ENCODE results near the gene POLE2.

POLE2 gene

GRCh38 chr14:49634547-49635334 lies 53.3 kb downstream of the POLE2 start, which contains the start of gene DNAAF2:
TSS of gene DNAAF2 (minus strand) at chr14:49635244. CDS start at chr14:49635149, 95 bp downstream.
- ChIA-PET CTCF (interaction anchor here (0.6 to 2.2 kb wide), 16 partner anchors 8 to 1067 kb away, joined by 3 to 16 read pairs (median 4); partner anchors contain the start of genes KLHDC2, MGAT2, NEMF and RPL36AL), POLR2A (interaction anchor here (0.5 to 2.3 kb wide), 16 partner anchors 8 to 233 kb away, joined by 3 to 44 read pairs (median 6); partner anchors contain the start of genes KLHDC2, LRR1, MGAT2 and NEMF)
- peak within 1 kb of the TSS; percentile 98 for H3K4me3 ChIP-seq (ENCODE audit: low read depth, low read length)
- H3K36me3 ChIP-seq (ENCODE audit: control insufficient read depth in 2 of 2, insufficient read depth in 1 of 2, low read length in 2 of 2) = peaks cover 4 to 20% of the 10 kb centered on the region in 2 experiments; a peak in 2 of 3 replicates
- H3K9me3 ChIP-seq (ENCODE audit: control insufficient read depth, insufficient read depth, low read depth, low read length) = no peaks in the 10 kb centered on the region
- peak within 1 kb of the TSS; percentile 94 for H3K27ac ChIP-seq (ENCODE audit: extremely low read depth, low read depth, low read length)
- H3K4me1 ChIP-seq (ENCODE audit: control insufficient read depth, insufficient read depth, low read length) = no peaks in the 10 kb centered on the region
- TF ChIP-seq PRDM1 (tag by site-specific recombination; IDR thresholded peaks at IDR 0.05) = no peak
- no peak for TF ChIP-seq RBAK (tag by site-specific recombination; IDR thresholded peaks at IDR 0.05)
- TF ChIP-seq ZNF785 (tag by site-specific recombination; IDR thresholded peaks at IDR 0.05) = no peak
- no peak for TF ChIP-seq ZNF354C (tag by site-specific recombination; IDR thresholded peaks at IDR 0.05; ENCODE audit: borderline replicate concordance, low read depth)
- TF ChIP-seq ZNF350 (tag by site-specific recombination; IDR thresholded peaks at IDR 0.05) = no peak
- no peak for TF ChIP-seq ZNF701 (tag by site-specific recombination; IDR thresholded peaks at IDR 0.05)
- TF ChIP-seq ZBTB26 (tag by site-specific recombination; optimal IDR thresholded peaks at IDR 0.05) = peak; percentile 89
- no peak for TF ChIP-seq GLI2 (tag by site-specific recombination; IDR thresholded peaks at IDR 0.05; ENCODE audit: borderline replicate concordance, low read depth)
- no peak for TF ChIP-seq ZNF416 (tag by site-specific recombination; IDR thresholded peaks at IDR 0.05)
- TF ChIP-seq ZBTB11 (tag by site-specific recombination; conservative IDR thresholded peaks at IDR 0.05; ENCODE audit: low read depth) = peak; percentile 1; the same call in 1 of the 2 replicates
- TF ChIP-seq KLF9 (tag by site-specific recombination; IDR thresholded peaks at IDR 0.05; ENCODE audit: low read depth) = peak; percentile 61
- TF ChIP-seq ZNF501 (tag by site-specific recombination; IDR thresholded peaks at IDR 0.05) = 0 out of 2 replicates have a peak, but pooled peaks have one; percentile 35
- TF ChIP-seq PBX3 (CRISPR knock-in tag; IDR thresholded peaks at IDR 0.05) = peak; percentile 5
- peak; percentile 15; the same call in 1 of the 2 replicates for TF ChIP-seq ZNF777 (tag by site-specific recombination; IDR thresholded peaks at IDR 0.05; ENCODE audit: borderline replicate concordance)
- no peak for TF ChIP-seq ZFP41 (tag by site-specific recombination; IDR thresholded peaks at IDR 0.05; ENCODE audit: borderline replicate concordance)
- peak; percentile 28; the same call in 1 of the 2 replicates for TF ChIP-seq ZNF76 (tag by site-specific recombination; IDR thresholded peaks at IDR 0.05; ENCODE audit: borderline replicate concordance, low read depth)
- peak; percentile 72 for TF ChIP-seq ZBTB17 (tag by site-specific recombination; IDR thresholded peaks at IDR 0.05)
- TF ChIP-seq ZNF704 (tag by site-specific recombination; IDR thresholded peaks at IDR 0.05) = no peak
- no peak for TF ChIP-seq ZNF707 (tag by site-specific recombination; IDR thresholded peaks at IDR 0.05)
- TF ChIP-seq ZNF341 (tag by site-specific recombination; IDR thresholded peaks at IDR 0.05; ENCODE audit: low read depth) = peak; percentile 20; the same call in 1 of the 2 replicates
- 0 out of 2 replicates have a peak, but pooled peaks have one; percentile 24 for TF ChIP-seq ZFP3 (tag by site-specific recombination; IDR thresholded peaks at IDR 0.05; ENCODE audit: low read depth)
- no peak for TF ChIP-seq ZNF16 (tag by site-specific recombination; IDR thresholded peaks at IDR 0.05; ENCODE audit: low read depth)
- TF ChIP-seq ZNF449 (tag by site-specific recombination; IDR thresholded peaks at IDR 0.05) = 0 out of 2 replicates have a peak, but pooled peaks have one; percentile 32
- TF ChIP-seq IKZF3 (tag by site-specific recombination; IDR thresholded peaks at IDR 0.05) = no peak
- peak; percentile 32; the same call in 1 of the 2 replicates for TF ChIP-seq ZNF561 (tag by site-specific recombination; IDR thresholded peaks at IDR 0.05; ENCODE audit: borderline replicate concordance)
- no peak for TF ChIP-seq ZNF366 (tag by site-specific recombination; conservative IDR thresholded peaks at IDR 0.05)
- peak; percentile 72; the same call in 1 of the 2 replicates for TF ChIP-seq ZBTB20 (tag by site-specific recombination; IDR thresholded peaks at IDR 0.05)
- TF ChIP-seq ZNF311 (tag by site-specific recombination; IDR thresholded peaks at IDR 0.05; ENCODE audit: borderline replicate concordance) = no peak

Data from HEK293 (cell line).